Ishikawa (cell line): ENCODE results near the gene NAGLU.
"Not testable (repeated sequence)": the region's sequence is repeated elsewhere in the genome, so short reads cannot be mapped to it uniquely, and the experiment has no call there.

Experiments used
- CEBPB ChIP-seq: IDR thresholded peaks from 2 replicates; pipeline ENCODE4 v1.6.1; 2012
- CREB1 ChIP-seq: IDR thresholded peaks from 2 replicates; pipeline ENCODE4 v1.6.1; 2012; ENCODE audit warnings: low read depth
- EGR1 ChIP-seq: IDR thresholded peaks from 2 replicates; pipeline ENCODE4 v1.6.1; 2012
- EP300 ChIP-seq: IDR thresholded peaks from 2 replicates; pipeline ENCODE4 v1.6.1; 2012; ENCODE audit warnings: borderline replicate concordance
- FOXM1 ChIP-seq: IDR thresholded peaks from 2 replicates; pipeline ENCODE4 v1.6.1; 2012; ENCODE audit warnings: low read depth, borderline replicate concordance
- MAX ChIP-seq: IDR thresholded peaks from 2 replicates; pipeline ENCODE4 v1.6.1; 2012
- NFIC ChIP-seq: IDR thresholded peaks from 2 replicates; pipeline ENCODE4 v1.6.1; 2012
- RAD21 ChIP-seq: IDR thresholded peaks from 2 replicates; pipeline ENCODE4 v1.6.1; 2012; ENCODE audit warnings: low read depth
- TAF1 ChIP-seq: IDR thresholded peaks from 2 replicates; pipeline ENCODE4 v1.6.1; 2012; ENCODE audit warnings: low read depth, mild to moderate bottlenecking
- TCF12 ChIP-seq: IDR thresholded peaks from 2 replicates; pipeline ENCODE4 v1.6.1; 2012; ENCODE audit warnings: low read depth
- TEAD4 ChIP-seq: IDR thresholded peaks from 2 replicates; pipeline ENCODE4 v1.6.1; 2012
- YY1 ChIP-seq: IDR thresholded peaks from 2 replicates; pipeline ENCODE4 v1.6.1; 2012; ENCODE audit warnings: low read depth
- ZBTB7A ChIP-seq: IDR thresholded peaks from 2 replicates; pipeline ENCODE4 v1.6.1; 2012; ENCODE audit warnings: low read depth
- TF ChIP-seq, protein P1 (sequence below): IDR thresholded peaks from 2 replicates; pipeline ENCODE4 v1.6.1; 2012; ENCODE audit warnings: low read depth, mild to moderate bottlenecking
- TF ChIP-seq, protein P2 (sequence below): IDR thresholded peaks from 2 replicates; pipeline ENCODE4 v1.6.1; 2012

Gene NAGLU

DNA sequence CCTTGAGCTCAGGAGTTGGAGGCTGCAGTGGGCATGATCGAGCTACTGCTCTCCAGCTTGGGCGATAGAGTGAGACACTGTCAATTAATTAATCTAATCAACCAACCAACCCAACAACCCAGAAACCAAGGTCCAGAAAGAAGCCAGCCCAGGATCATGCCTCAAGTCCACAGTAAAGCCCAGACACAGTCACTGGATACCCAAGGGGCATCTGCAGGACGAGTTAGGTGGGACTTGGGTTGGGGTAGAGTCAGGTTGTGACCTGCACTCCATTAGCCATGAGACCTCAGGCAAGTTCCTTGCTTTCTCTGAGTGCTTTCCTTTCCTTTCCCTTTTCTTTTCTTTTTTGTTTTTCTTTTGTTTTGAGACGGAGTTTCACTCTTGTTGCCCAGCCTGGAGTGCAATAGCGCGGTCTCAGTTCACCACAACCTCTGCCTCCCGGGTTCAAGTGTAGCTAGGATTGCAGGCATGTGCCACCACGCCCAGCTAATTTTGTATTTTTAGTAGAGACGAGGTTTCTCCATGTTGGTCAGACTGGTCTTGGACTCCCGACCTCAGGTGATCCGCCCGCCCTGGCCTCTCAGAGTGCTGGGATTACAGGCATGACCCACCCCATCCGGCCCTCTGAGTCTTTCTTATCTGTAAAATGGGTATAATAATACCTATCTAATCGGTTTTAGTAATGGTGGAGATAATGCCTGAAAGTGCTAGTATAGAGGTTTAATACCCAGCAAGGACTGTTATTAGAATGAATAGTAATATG is 13.1 kb downstream of the NAGLU start:
- TF ChIP-seq CEBPB (no peak), MAX (no peak), EGR1 (no peak)

GRCh38 chr17:42552736-42553135 is 16.7 kb downstream of the NAGLU start, which contains the start of gene HSD17B1:
Gene HSD17B1 (plus strand): TSS chr17:42552923. CDS start chr17:42552934, 11 bp downstream.
- TF ChIP-seq RAD21, ZBTB7A, TAF1: not testable (repeated sequence)

DNA sequence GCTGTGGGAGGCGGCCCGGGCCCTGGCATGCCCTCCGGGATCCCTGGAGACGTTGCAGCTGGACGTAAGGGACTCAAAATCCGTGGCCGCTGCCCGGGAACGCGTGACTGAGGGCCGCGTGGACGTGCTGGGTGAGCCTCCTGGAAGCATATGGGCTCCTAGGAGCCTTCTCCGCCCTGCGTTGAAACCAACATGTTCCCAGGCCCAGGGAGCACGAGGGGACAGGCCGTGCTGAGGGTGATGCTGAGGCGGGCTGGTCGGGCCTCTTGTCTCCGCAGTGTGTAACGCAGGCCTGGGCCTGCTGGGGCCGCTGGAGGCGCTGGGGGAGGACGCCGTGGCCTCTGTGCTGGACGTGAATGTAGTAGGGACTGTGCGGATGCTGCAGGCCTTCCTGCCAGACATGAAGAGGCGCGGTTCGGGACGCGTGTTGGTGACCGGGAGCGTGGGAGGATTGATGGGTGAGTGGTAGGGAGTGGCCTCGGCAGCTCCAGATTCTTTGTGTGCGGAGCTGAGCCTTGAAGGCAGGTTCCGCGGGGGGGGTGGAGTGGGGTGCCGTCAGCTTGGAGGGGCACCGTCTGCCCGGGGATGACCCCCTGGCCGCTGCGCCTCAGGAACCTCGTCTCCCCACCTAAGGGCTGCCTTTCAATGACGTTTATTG is 17.2 kb downstream of the NAGLU start:
- TF ChIP-seq FOXM1, result no peak
- TF ChIP-seq ZBTB7A, result no peak
- no peak for TF ChIP-seq TAF1
- TF ChIP-seq EP300, result no peak
- TF ChIP-seq, protein P1, sequence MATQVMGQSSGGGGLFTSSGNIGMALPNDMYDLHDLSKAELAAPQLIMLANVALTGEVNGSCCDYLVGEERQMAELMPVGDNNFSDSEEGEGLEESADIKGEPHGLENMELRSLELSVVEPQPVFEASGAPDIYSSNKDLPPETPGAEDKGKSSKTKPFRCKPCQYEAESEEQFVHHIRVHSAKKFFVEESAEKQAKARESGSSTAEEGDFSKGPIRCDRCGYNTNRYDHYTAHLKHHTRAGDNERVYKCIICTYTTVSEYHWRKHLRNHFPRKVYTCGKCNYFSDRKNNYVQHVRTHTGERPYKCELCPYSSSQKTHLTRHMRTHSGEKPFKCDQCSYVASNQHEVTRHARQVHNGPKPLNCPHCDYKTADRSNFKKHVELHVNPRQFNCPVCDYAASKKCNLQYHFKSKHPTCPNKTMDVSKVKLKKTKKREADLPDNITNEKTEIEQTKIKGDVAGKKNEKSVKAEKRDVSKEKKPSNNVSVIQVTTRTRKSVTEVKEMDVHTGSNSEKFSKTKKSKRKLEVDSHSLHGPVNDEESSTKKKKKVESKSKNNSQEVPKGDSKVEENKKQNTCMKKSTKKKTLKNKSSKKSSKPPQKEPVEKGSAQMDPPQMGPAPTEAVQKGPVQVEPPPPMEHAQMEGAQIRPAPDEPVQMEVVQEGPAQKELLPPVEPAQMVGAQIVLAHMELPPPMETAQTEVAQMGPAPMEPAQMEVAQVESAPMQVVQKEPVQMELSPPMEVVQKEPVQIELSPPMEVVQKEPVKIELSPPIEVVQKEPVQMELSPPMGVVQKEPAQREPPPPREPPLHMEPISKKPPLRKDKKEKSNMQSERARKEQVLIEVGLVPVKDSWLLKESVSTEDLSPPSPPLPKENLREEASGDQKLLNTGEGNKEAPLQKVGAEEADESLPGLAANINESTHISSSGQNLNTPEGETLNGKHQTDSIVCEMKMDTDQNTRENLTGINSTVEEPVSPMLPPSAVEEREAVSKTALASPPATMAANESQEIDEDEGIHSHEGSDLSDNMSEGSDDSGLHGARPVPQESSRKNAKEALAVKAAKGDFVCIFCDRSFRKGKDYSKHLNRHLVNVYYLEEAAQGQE, result no peak
- no peak for TF ChIP-seq MAX
- TF ChIP-seq CREB1, result no peak
- TF ChIP-seq, protein P2, sequence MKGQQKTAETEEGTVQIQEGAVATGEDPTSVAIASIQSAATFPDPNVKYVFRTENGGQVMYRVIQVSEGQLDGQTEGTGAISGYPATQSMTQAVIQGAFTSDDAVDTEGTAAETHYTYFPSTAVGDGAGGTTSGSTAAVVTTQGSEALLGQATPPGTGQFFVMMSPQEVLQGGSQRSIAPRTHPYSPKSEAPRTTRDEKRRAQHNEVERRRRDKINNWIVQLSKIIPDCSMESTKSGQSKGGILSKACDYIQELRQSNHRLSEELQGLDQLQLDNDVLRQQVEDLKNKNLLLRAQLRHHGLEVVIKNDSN, result no peak
- no peak for TF ChIP-seq EGR1
- no peak for TF ChIP-seq NFIC

GRCh38 chr17:42553866-42554249 is 17.8 kb downstream of the NAGLU start:
- TF ChIP-seq TAF1 (no peak), ZBTB7A (no peak), TCF12 (no peak), FOXM1 (no peak), EGR1 (no peak), RAD21 (no peak), MAX (no peak), CREB1 (no peak), NFIC (no peak), CEBPB (no peak), YY1 (no peak), EP300 (no peak), TEAD4 (no peak)
- TF ChIP-seq, protein P1, result no peak
- TF ChIP-seq, protein P2, result no peak

GRCh38 chr17:42554250-42555121 is 18.4 kb downstream of the NAGLU start:
- TF ChIP-seq TCF12 (peak; percentile 58; the same call in 1 of the 2 replicates), CEBPB (no peak), RAD21 (no peak), YY1 (peak; percentile 69), TEAD4 (peak; percentile 20; the same call in 1 of the 2 replicates), TAF1 (peak; percentile 82), NFIC (no peak), EP300 (no peak), CREB1 (peak; percentile 75), MAX (peak; percentile 81), FOXM1 (no peak), EGR1 (peak; percentile 64; the same call in 1 of the 2 replicates), ZBTB7A (peak; percentile 84)
- TF ChIP-seq, protein P1, result 0 out of 2 replicates have a peak, but pooled peaks have one; percentile 11
- TF ChIP-seq, protein P2, result no peak
